ENCODE data around the gene PRR18. TPM values are rescaled to one million over a fixed set of nuclear protein-coding genes. Genes with fewer than 3 reads are reported as not detected.

Gene PRR18
- total and polyA plus RNA-seq, 9 of the 15 experiments (the other 6 are each of a cell fraction or from before 2014, with no cell fraction given), result not detected

- H2AFZ ChIP-seq (ENCODE audit: low read depth, low read length), result no peak overlapping the region
- no peak overlapping the region for H3K27ac ChIP-seq (ENCODE audit: extremely low read depth, low read depth, low read length)
- DNase-seq (ENCODE audit: extremely low read depth in 1 of 4, low spot score in 3 of 4) (no peak), FAIRE-seq (no peak), ATAC-seq (no peak)
- no peak overlapping the region for H3K4me3 ChIP-seq
- H3K4me1 ChIP-seq (replicated peaks in 1 of 2; ENCODE audit: control insufficient read depth in 2 of 2, insufficient read depth in 2 of 2, low read length in 2 of 2), result peaks cover 0 to 3% of the 10 kb centered on the region in 2 experiments; a peak in 1 of 5 replicates
- no TSS peak for BruUV-seq (replicated peaks)
- ChIA-PET CTCF (ENCODE audit: low intra/inter-chr PET ratio) (no interaction called here), POLR2A (interaction anchor here (1.5 to 1.7 kb wide), 2 partner anchors 10 to 27 kb away, joined by 3 to 6 read pairs; no protein-coding TSS in a partner anchor)
- peaks cover 0 to 14% of the 10 kb centered on the region in 2 experiments; a peak in 2 of 5 replicates for H3K27me3 ChIP-seq (ENCODE audit: control insufficient read depth in 2 of 2, insufficient read depth in 2 of 2, low read length in 2 of 2)
- H3K4me2 ChIP-seq (ENCODE audit: insufficient read depth, low read length), result no peak overlapping the region
- no peaks in the 10 kb centered on the region for H3K9me1 ChIP-seq (ENCODE audit: control insufficient read depth, insufficient read depth, low read length)
- 1% methylated on average over 4 of the region's 4 CpGs for WGBS (ENCODE audit: insufficient coverage, low coverage, missing lambda C conversion rate)
- intact Hi-C loops (cut with micrococcal nuclease) (no loop called here), in situ Hi-C loops (cut with MboI) (no loop called here)
- no peaks in the 10 kb centered on the region for H3K79me2 ChIP-seq (ENCODE audit: control insufficient read depth, insufficient read depth, low read length)
- no peaks in the 10 kb centered on the region for H4K20me1 ChIP-seq (replicated peaks; ENCODE audit: control insufficient read depth, insufficient read depth, low read length)
- H3K9ac ChIP-seq (ENCODE audit: insufficient read depth in 1 of 2, low read depth in 2 of 2, low read length in 2 of 2), result no peak overlapping the region
- peaks cover 6% of the 10 kb centered on the region; the same call in 1 of the 2 replicates for H3K9me3 ChIP-seq (replicated peaks; ENCODE audit: control insufficient read depth, insufficient read depth, low read depth, low read length)
- no peaks in the 10 kb centered on the region for H3K36me3 ChIP-seq (ENCODE audit: control insufficient read depth, insufficient read depth, low read length)
- TF ChIP-seq ARID3B (CRISPR knock-in tag; IDR thresholded peaks at IDR 0.05; ENCODE audit: borderline replicate concordance), result no peak
- no peak for TF ChIP-seq ZNF639 (CRISPR knock-in tag; conservative IDR thresholded peaks at IDR 0.05 in 1 of 2, IDR thresholded peaks at IDR 0.05 in 1 of 2)
- no peak for TF ChIP-seq HDAC6 (IDR thresholded peaks at IDR 0.05; ENCODE audit: low read depth, low read length)
- TF ChIP-seq TBP (optimal IDR thresholded peaks at IDR 0.05; ENCODE audit: low read depth, low read length), result no peak
- no peak for TF ChIP-seq KLF13 (tag; IDR thresholded peaks at IDR 0.05; ENCODE audit: borderline replicate concordance, low read depth)
- TF ChIP-seq IRF2 (CRISPR knock-in tag; IDR thresholded peaks at IDR 0.05), result no peak
- TF ChIP-seq KLF10 (CRISPR knock-in tag; IDR thresholded peaks at IDR 0.05), result no peak
- TF ChIP-seq POLR3A (IDR thresholded peaks at IDR 0.05; ENCODE audit: borderline replicate concordance, extremely low read depth, insufficient read depth, insufficient read length), result no peak
- TF ChIP-seq WHSC1 (IDR thresholded peaks at IDR 0.05; ENCODE audit: low read length), result no peak
- no peak for TF ChIP-seq RBM15 (IDR thresholded peaks at IDR 0.05; ENCODE audit: insufficient read depth, low read length)
- no peak for TF ChIP-seq IFI16 (CRISPR knock-in tag; IDR thresholded peaks at IDR 0.05)
- no peak for TF ChIP-seq ZNF76 (CRISPR knock-in tag; IDR thresholded peaks at IDR 0.05; ENCODE audit: borderline replicate concordance)
- no peak for TF ChIP-seq GATAD2B (IDR thresholded peaks at IDR 0.05; ENCODE audit: borderline replicate concordance)
- no peak for TF ChIP-seq RBM22 (IDR thresholded peaks at IDR 0.05; ENCODE audit: low read depth, low read length, poor library complexity, severe bottlenecking)
- TF ChIP-seq CLOCK (CRISPR knock-in tag; IDR thresholded peaks at IDR 0.05; ENCODE audit: borderline replicate concordance), result no peak
- no peak for TF ChIP-seq SMARCC2 (IDR thresholded peaks at IDR 0.05; ENCODE audit: low read depth)
- TF ChIP-seq RBFOX2 (IDR thresholded peaks at IDR 0.05; ENCODE audit: low read depth, low read length), result no peak
- TF ChIP-seq PHB2 (IDR thresholded peaks at IDR 0.05; ENCODE audit: low read depth), result no peak
These were observed 46.0 kb upstream of the PRR18 start for GRCh38 chr6:166354143-166354542.

Data from K562 (cell line).